DND-41 (cell line): ENCODE results near the gene ARL8A.

ENCODE experiments used
- ATAC-seq: fragments of 200-7000 bp; cut with Tn5 transposase; 3 replicates; pipeline ENCODE4 v1.9.1; 2021; ENCODE audit warnings: low read depth; ENCODE audit not compliant: insufficient read depth
- DNase-seq: peaks from one replicate; pipeline ENCODE4 v3.0.0-alpha.2; 2020
- H2AFZ ChIP-seq: 2 replicates; pipeline ENCODE4 v1.6.0; 2012; ENCODE audit warnings: low read depth, low read length
- H3K27ac ChIP-seq: 2 replicates; pipeline ENCODE4 v1.5.1; 2012; ENCODE audit warnings: low read length, inconsistent platforms
- H3K27me3 ChIP-seq: fragments of 200-600 bp; sonication (generic); 2 replicates; pipeline ENCODE4 v1.6.0; 2012; ENCODE audit warnings: low read length, mild to moderate bottlenecking, inconsistent platforms; ENCODE audit not compliant: insufficient read depth, poor library complexity
- H3K36me3 ChIP-seq: 2 replicates; pipeline ENCODE4 v1.5.1; 2012; ENCODE audit warnings: low read length, inconsistent platforms; ENCODE audit not compliant: insufficient read depth
- H3K4me1 ChIP-seq: 2 replicates; pipeline ENCODE4 v1.5.1; 2012; ENCODE audit warnings: mild to moderate bottlenecking, low read length; ENCODE audit not compliant: insufficient read depth
- H3K4me2 ChIP-seq: 2 replicates; pipeline ENCODE4 v1.6.0; 2012; ENCODE audit warnings: mild to moderate bottlenecking, moderate library complexity, low read length, inconsistent platforms; ENCODE audit not compliant: insufficient read depth
- H3K4me3 ChIP-seq, 2 experiments: fragments of 200-600 bp in 1 of 2; shearing (Covaris generic) in 1 of 2; 2 replicates each; pipeline ENCODE4 v1.5.1; 2012 to 2016; ENCODE audit warnings: inconsistent platforms in 2 of 2, low read length in 2 of 2, mild to moderate bottlenecking in 2 of 2, low read depth in 1 of 2, moderate library complexity in 1 of 2
- H3K79me2 ChIP-seq: 2 replicates; pipeline ENCODE4 v1.6.0; 2012; ENCODE audit warnings: low read length, inconsistent platforms; ENCODE audit not compliant: insufficient read depth
- H3K9ac ChIP-seq: 2 replicates; pipeline ENCODE4 v1.6.0; 2012; ENCODE audit warnings: low read depth, mild to moderate bottlenecking, inconsistent platforms, low read length, moderate library complexity
- H3K9me3 ChIP-seq: 2 replicates; pipeline ENCODE4 v1.5.1; 2012; ENCODE audit warnings: low read length, moderate library complexity, mild to moderate bottlenecking, inconsistent platforms; ENCODE audit not compliant: insufficient read depth, severe bottlenecking
- H4K20me1 ChIP-seq: 2 replicates; pipeline ENCODE4 v1.6.0; 2012; ENCODE audit warnings: low read length; ENCODE audit not compliant: insufficient read depth
- EZH2 ChIP-seq: IDR thresholded peaks from 3 replicates; pipeline ENCODE4 v1.6.1; 2012; ENCODE audit warnings: borderline replicate concordance, low read depth, mild to moderate bottlenecking, moderate library complexity, low read length, inconsistent platforms; ENCODE audit not compliant: severe bottlenecking
- TF ChIP-seq, protein P1 (sequence below): IDR thresholded peaks from 2 replicates; pipeline ENCODE4 v1.5.1; 2012; ENCODE audit warnings: borderline replicate concordance, low read length, moderate library complexity, mild to moderate bottlenecking; ENCODE audit not compliant: poor library complexity, severe bottlenecking; ENCODE audit errors: extremely low read depth

ARL8A gene

DNA sequence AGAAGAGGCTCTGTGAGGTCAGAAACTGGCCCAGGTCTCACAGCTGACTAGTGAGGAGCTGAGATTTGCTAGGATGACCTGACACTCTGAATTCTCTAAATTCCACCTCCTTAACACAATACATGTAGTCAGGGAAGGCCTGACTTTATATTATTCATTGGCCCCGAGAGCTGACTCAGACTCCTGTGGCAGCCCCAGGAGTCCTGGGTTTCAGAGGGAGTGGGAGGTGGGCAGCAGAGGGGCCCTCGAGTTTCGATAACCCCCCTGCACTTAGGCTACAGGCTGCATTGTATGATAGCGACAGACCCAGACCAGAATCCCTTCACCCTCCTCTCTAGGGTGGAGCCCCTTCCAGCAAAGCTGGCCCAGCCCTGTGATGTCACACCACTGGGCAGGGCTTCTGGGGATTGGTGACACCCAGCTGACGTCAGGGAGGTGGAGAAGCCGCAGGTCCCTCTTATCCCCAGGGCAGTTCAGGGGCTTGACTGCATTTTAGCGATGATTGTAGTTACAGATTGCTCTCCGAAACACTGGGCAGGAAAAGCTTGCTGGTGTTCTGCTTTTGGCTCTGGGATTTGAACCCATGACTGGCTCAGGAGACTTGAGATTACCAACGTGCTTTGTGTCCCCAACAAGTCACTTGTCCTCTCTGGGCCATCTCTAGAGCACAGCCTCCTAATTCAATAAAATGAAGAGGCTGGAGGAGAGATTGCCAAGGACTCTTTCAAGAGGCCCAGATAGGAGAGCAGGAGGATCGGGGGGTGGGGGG lies 38.8 kb downstream of the ARL8A start:
- Histone ChIP-seq H3K36me3 (no peaks in the 10 kb centered on the region), H3K9ac (no peak overlapping the region), H3K79me2 (no peaks in the 10 kb centered on the region), H2AFZ (no peak overlapping the region), H3K9me3 (no peaks in the 10 kb centered on the region), H3K4me2 (no peak overlapping the region), H3K4me3 (no peak overlapping the region), H3K27ac (no peak overlapping the region), H3K4me1 (no peaks in the 10 kb centered on the region), H4K20me1 (no peaks in the 10 kb centered on the region), H3K27me3 (peaks cover 6% of the 10 kb centered on the region)
- TF ChIP-seq, protein P1, sequence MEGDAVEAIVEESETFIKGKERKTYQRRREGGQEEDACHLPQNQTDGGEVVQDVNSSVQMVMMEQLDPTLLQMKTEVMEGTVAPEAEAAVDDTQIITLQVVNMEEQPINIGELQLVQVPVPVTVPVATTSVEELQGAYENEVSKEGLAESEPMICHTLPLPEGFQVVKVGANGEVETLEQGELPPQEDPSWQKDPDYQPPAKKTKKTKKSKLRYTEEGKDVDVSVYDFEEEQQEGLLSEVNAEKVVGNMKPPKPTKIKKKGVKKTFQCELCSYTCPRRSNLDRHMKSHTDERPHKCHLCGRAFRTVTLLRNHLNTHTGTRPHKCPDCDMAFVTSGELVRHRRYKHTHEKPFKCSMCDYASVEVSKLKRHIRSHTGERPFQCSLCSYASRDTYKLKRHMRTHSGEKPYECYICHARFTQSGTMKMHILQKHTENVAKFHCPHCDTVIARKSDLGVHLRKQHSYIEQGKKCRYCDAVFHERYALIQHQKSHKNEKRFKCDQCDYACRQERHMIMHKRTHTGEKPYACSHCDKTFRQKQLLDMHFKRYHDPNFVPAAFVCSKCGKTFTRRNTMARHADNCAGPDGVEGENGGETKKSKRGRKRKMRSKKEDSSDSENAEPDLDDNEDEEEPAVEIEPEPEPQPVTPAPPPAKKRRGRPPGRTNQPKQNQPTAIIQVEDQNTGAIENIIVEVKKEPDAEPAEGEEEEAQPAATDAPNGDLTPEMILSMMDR = no peak
- no peak for TF ChIP-seq EZH2
- no peak for ATAC-seq
- no peak for DNase-seq

DNA sequence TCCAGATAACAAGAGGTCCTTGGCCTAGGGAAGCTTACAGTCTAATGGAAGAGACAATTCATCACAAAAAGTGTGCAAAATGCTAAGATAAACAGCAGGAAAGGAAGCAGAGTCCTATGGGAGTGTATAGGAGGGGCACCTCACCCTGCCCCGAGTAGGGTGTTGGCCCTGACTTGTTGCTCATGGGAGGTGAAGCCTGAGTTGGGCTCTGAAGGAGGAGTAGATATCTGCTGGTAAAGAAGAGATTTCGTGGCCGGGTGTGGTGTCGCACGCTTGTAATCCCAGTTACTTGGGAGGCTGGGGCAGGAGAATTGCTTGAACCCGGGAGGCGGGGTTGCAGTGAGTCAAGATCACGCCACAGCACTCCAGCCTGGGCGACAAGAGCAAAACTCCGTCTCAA lies 40.5 kb downstream of the ARL8A start:
- DNase-seq (no peak), ATAC-seq (no peak)
- Histone ChIP-seq H3K4me1 (no peaks in the 10 kb centered on the region), H3K36me3 (no peaks in the 10 kb centered on the region), H3K4me2 (no peak overlapping the region), H2AFZ (no peak overlapping the region), H3K27me3 (peaks cover 6% of the 10 kb centered on the region), H4K20me1 (no peaks in the 10 kb centered on the region), H3K9ac (no peak overlapping the region), H3K27ac (no peak overlapping the region), H3K9me3 (no peaks in the 10 kb centered on the region), H3K79me2 (no peaks in the 10 kb centered on the region), H3K4me3 (no peak overlapping the region)
- TF ChIP-seq, protein P1 = no peak
- TF ChIP-seq EZH2 = no peak

DNA sequence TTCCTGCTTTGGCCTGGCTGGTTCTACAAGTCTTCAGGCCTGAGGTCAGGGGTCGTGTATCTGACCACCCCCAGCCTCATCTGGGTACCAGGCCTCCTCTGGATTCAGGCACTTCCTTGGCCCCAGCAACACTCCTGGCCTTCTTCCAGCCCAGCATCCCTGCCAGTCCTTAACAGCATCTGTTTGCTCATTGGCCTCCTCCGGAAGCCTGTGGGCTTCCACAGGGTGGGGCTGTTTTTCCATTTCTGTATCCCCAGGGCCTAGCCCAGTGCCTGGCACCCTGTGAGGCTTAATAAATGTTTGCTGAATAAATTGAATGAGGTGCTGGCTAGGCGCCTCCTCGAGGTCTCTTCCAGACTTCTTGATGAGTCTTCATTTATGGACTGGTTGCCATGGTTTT lies 43.4 kb downstream of the ARL8A start:
- no peak for TF ChIP-seq EZH2
- TF ChIP-seq, protein P1 = no peak
- H3K4me2 ChIP-seq = no peak overlapping the region
- no peaks in the 10 kb centered on the region for H3K36me3 ChIP-seq
- H4K20me1 ChIP-seq = no peaks in the 10 kb centered on the region
- no peaks in the 10 kb centered on the region for H3K9me3 ChIP-seq
- H3K27ac ChIP-seq = no peak overlapping the region
- DNase-seq (no peak), ATAC-seq (no peak)
- H3K27me3 ChIP-seq = peaks cover 3% of the 10 kb centered on the region
- no peak overlapping the region for H3K4me3 ChIP-seq
- no peaks in the 10 kb centered on the region for H3K4me1 ChIP-seq
- H3K9ac ChIP-seq = no peak overlapping the region
- no peak overlapping the region for H2AFZ ChIP-seq
- no peaks in the 10 kb centered on the region for H3K79me2 ChIP-seq

DNA sequence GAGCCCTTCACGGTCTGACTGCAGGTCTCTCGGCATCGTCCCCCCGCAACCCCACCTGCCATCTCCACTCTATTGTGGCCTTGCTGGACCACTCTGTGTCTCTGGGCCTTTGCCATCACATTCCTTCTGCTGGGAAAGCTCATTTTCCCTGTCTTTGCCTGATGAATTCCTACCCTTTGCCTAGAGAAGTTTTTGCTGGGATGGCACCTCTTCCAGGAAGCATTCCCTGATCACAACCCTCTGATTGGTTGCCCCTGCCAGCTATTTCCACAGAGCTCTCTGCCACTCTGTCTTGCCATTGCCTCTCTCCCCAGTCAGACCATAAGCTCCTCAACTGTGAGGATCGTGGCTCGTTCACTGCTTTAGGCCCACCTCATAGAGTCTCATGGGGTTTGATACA lies 50.7 kb downstream of the ARL8A start:
- Histone ChIP-seq H3K4me2 (no peak overlapping the region), H3K9ac (no peak overlapping the region), H3K27ac (no peak overlapping the region), H3K36me3 (no peaks in the 10 kb centered on the region), H3K4me3 (no peak overlapping the region), H3K4me1 (no peaks in the 10 kb centered on the region), H3K79me2 (no peaks in the 10 kb centered on the region), H4K20me1 (no peaks in the 10 kb centered on the region; the same call in 1 of the 2 replicates), H3K27me3 (peaks cover 5% of the 10 kb centered on the region), H2AFZ (no peak overlapping the region), H3K9me3 (no peaks in the 10 kb centered on the region)
- DNase-seq = no peak
- no peak for ATAC-seq
- TF ChIP-seq EZH2 = no peak
- TF ChIP-seq, protein P1 = no peak
